IMR-90 (cell line): Measurements from ENCODE around the gene MLX.

Experiments
- CTCF ChIP-seq: conservative IDR thresholded peaks from 2 replicates; pipeline ENCODE4 v1.5.1; 2012; ENCODE audit warnings: mild to moderate bottlenecking, low read depth, low read length, improper control_type of control experiment
- MAZ ChIP-seq: IDR thresholded peaks from 2 replicates; pipeline ENCODE4 v1.6.1; 2012; ENCODE audit warnings: low read depth, mild to moderate bottlenecking, low read length, improper control_type of control experiment, moderate library complexity, borderline replicate concordance
- MXI1 ChIP-seq: IDR thresholded peaks from 2 replicates; pipeline ENCODE4 v1.6.1; 2012; ENCODE audit warnings: low read depth, mild to moderate bottlenecking, low read length, moderate library complexity, borderline replicate concordance
- POLR2A ChIP-seq: IDR thresholded peaks from 2 replicates; pipeline ENCODE4 v1.6.1; 2012; ENCODE audit warnings: mild to moderate bottlenecking, low read depth, low read length
- RCOR1 ChIP-seq: IDR thresholded peaks from 2 replicates; pipeline ENCODE4 v1.6.1; 2012; ENCODE audit warnings: mild to moderate bottlenecking, low read length, improper control_type of control experiment; ENCODE audit not compliant: insufficient replicate concordance
- SMC3 ChIP-seq: fragments of 150-350 bp; IDR thresholded peaks from 2 replicates; pipeline ENCODE4 v1.6.1; 2016; ENCODE audit warnings: low read depth, mild to moderate bottlenecking, antibody characterized with exemption, low read length, moderate library complexity
- USF2 ChIP-seq: fragments of 150-350 bp; IDR thresholded peaks from 2 replicates; pipeline ENCODE4 v1.6.1; 2017; ENCODE audit warnings: mild to moderate bottlenecking, antibody characterized with exemption, low read length, low read depth

GRCh38 chr17:42563950-42564349 is 3.0 kb upstream of the MLX start:
- TF ChIP-seq CTCF, result no peak
- no peak for TF ChIP-seq MAZ
- no peak for TF ChIP-seq USF2
- no peak for TF ChIP-seq SMC3
- no peak for TF ChIP-seq MXI1
- no peak for TF ChIP-seq RCOR1
- TF ChIP-seq POLR2A, result no peak
